WTC11 (cell line): Measurements from ENCODE around the gene HPX.

Experiments used
- ATF2 ChIP-seq: sonication (generic); formaldehyde crosslinking; IDR thresholded peaks from 2 replicates; pipeline ENCODE4 v1.8.1; 2022; ENCODE audit warnings: low read depth, missing genetic modification reagents, borderline replicate concordance
- GRHL2 ChIP-seq: fragments of 250-450 bp; sonication (Bioruptor Pico); IDR thresholded peaks from 2 replicates; pipeline ENCODE4 v1.8.0; 2022; ENCODE audit warnings: mild to moderate bottlenecking, moderate library complexity; ENCODE audit not compliant: insufficient replicate concordance, severe bottlenecking

- TF ChIP-seq GRHL2 (CRISPR knock-in tag) (no peak), ATF2 (CRISPR knock-in tag) (no peak)
Measured at GRCh38 chr11:6433998-6434660, 6.7 kb downstream of the HPX start.
